Pancreas (tissue), 10 donors: ENCODE data around the gene DCDC2C. TPM values are rescaled to one million over a fixed set of nuclear protein-coding genes. Genes with fewer than 3 reads are reported as not detected.

ENCODE experiments used
- ATAC-seq, 4 donors: fragments of 200-7000 bp; cut with Tn5 transposase; one replicate each; pipeline versions ENCODE4 v1.8.0 to v1.9.1; 2020; ENCODE audit warnings: mild to moderate bottlenecking in 4 of 4, moderate library complexity in 4 of 4
- DNase-seq, 6 donors: peaks; one replicate each; pipeline ENCODE4 v3.0.0-alpha.2; 2020
- FAIRE-seq: peaks from 2 replicates; lab custom pipeline; 2012; peaks lifted over from hg19 to GRCh38; lab: Jason Lieb, UNC
- H3K27ac ChIP-seq, 4 donors: fragments of 200-600 bp; sonication (generic); 1 replicate in 3 of 4; 2 replicates in 1 of 4; pipeline versions ENCODE4 v1.5.0 to v1.8.0; 2020
- H3K27me3 ChIP-seq, 4 donors: fragments of 200-600 bp; one replicate each; pipeline ENCODE4 v1.8.0; 2021
- H3K36me3 ChIP-seq, 3 donors: fragments of 200-600 bp; sonication (generic) in 1 of 3; one replicate each; pipeline versions ENCODE4 v1.5.0 to v1.8.0; 2020 to 2021
- H3K4me1 ChIP-seq, 3 donors: fragments of 200-600 bp; one replicate each; pipeline ENCODE4 v1.8.0; 2021
- H3K4me3 ChIP-seq, 4 donors: fragments of 200-600 bp; sonication (generic) in 2 of 4; one replicate each; pipeline versions ENCODE4 v1.5.0 to v1.8.0; 2020 to 2021
- H3K9me3 ChIP-seq, 4 donors: fragments of 200-600 bp; one replicate each; pipeline ENCODE4 v1.8.0; 2021
- WGBS, 2 donors: extraction: QIAGEN DNeasy Blood & Tissue Kit; methylation state at CpG; one replicate each; pipeline ENCODE4 v1.1.7; 2013; 5-methylcytosine and 5-hydroxymethylcytosine counted together
- intact Hi-C, 3 donors: fragments of 100-400 bp; cut with DNase I; formaldehyde crosslinking; loops; one replicate each; pipeline versions ENCODE4 v1.11.1 to v1.14.2; 2022
- polyA plus RNA-seq, 2 donors: library from polyadenylated mRNA; stranded (reverse); fragments of 200-250 nt; gene quantifications; one replicate each; pipeline ENCODE4 v1.2.3, GENCODE V29; 2013
- total RNA-seq, 6 donors: library from RNA; stranded (reverse); fragmentation: NEBNext Ultra II Directional in 4 of 6; extraction: Animal tissue kit (Norgen Biotek cat#: 25700) in 4 of 6; gene quantifications; one replicate each; pipeline versions ENCODE4 v1.2.1 to v1.2.4, GENCODE V29; 2021 to 2023
- TF ChIP-seq, protein P1 (sequence below), 4 donors: fragments of 200-600 bp; sonication (generic) in 3 of 4; IDR thresholded peaks; one replicate each; pipeline versions ENCODE4 v1.5.0 to v1.8.0; 2021; ENCODE audit warnings: antibody characterized with exemption in 4 of 4
- donor health status: healthy with polysubstance abuse.
- donor health status: DM: no; HTN: no; CAD: no; lungs with moderate emphysema.
- donor health status: DM: no; HTN: no; CAD: no.
- donor health status: control.
- donor health status: control.
- donor health status: Bipolar disorder and iron deficiency.
- donor health status: DM: yes; HTN: yes; CAD: no.
- donor health status: DM: no; HTN: no; CAD: no.
- donor health status: DM: no; HTN: no; CAD: no.
- donor health status: DM: yes; HTN: yes; CAD: no.

The DCDC2C gene
- total and polyA plus RNA-seq, 8 donors: not detected

DNA sequence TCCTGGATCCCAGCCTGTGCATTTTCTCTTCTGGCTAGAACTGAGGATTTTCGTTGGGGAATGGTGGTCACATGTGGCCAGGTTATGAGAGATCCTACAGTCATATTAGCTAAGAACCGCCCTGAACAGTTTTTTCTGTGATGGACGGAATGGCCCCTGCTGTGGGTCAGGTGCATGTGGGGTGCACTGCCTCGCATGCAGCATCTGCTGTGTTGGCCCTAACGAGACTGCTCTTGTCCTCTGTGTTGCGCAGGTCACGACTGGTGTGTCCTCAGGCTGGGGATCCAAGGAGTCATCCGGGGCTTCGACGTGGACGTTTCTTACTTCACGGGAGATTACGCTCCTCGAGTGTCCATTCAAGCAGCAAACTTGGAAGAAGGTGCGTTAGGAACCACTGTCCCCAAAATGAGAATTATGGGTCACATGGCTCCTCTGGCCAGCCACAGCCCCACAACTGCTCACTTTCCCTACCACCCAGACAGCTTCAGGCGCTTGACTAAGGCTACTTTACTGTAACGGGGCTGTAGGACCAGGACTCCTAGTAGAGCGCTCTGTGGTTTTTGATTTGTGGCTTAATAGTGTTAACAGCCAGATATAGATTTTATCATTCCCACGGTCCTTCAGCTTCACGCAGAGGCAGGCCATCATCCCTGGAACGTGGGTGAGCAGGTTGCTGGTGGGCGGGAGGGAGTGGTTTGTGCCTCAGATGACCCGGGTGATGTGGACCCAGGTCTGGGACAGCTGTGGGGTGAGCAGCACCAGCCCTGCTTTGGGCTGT lies 23.6 kb upstream of the DCDC2C start:
- TF ChIP-seq, protein P1, sequence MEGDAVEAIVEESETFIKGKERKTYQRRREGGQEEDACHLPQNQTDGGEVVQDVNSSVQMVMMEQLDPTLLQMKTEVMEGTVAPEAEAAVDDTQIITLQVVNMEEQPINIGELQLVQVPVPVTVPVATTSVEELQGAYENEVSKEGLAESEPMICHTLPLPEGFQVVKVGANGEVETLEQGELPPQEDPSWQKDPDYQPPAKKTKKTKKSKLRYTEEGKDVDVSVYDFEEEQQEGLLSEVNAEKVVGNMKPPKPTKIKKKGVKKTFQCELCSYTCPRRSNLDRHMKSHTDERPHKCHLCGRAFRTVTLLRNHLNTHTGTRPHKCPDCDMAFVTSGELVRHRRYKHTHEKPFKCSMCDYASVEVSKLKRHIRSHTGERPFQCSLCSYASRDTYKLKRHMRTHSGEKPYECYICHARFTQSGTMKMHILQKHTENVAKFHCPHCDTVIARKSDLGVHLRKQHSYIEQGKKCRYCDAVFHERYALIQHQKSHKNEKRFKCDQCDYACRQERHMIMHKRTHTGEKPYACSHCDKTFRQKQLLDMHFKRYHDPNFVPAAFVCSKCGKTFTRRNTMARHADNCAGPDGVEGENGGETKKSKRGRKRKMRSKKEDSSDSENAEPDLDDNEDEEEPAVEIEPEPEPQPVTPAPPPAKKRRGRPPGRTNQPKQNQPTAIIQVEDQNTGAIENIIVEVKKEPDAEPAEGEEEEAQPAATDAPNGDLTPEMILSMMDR (IDR thresholded peaks at IDR 0.05): no peak
- Histone ChIP-seq H3K4me1 (no peaks in the 10 kb centered on the region), H3K4me3 (no peak overlapping the region), H3K27ac (no peak overlapping the region), H3K9me3 (no peaks in the 10 kb centered on the region), H3K36me3 (no peaks in the 10 kb centered on the region), H3K27me3 (no peaks in the 10 kb centered on the region)
- intact Hi-C loops: no loop called here
- ATAC-seq (no peak), DNase-seq (no peak), FAIRE-seq (no peak)
- 65 to 75% methylated on average over 23 of the region's 23 CpGs for WGBS, 2 donors

- Histone ChIP-seq H3K27me3 (no peaks in the 10 kb centered on the region), H3K9me3 (no peaks in the 10 kb centered on the region), H3K27ac (no peak overlapping the region), H3K4me1 (no peaks in the 10 kb centered on the region), H3K36me3 (no peaks in the 10 kb centered on the region), H3K4me3 (no peak overlapping the region)
- ATAC-seq: no peak
- 71 to 84% methylated on average over 18 of the region's 18 CpGs for WGBS, 2 donors
- DNase-seq: no peak
- intact Hi-C loops: no loop called here
- no peak for FAIRE-seq
- TF ChIP-seq, protein P1 (IDR thresholded peaks at IDR 0.05): no peak
Observed at GRCh38 chr2:3680548-3681345, 22.6 kb upstream of the DCDC2C start.

DNA sequence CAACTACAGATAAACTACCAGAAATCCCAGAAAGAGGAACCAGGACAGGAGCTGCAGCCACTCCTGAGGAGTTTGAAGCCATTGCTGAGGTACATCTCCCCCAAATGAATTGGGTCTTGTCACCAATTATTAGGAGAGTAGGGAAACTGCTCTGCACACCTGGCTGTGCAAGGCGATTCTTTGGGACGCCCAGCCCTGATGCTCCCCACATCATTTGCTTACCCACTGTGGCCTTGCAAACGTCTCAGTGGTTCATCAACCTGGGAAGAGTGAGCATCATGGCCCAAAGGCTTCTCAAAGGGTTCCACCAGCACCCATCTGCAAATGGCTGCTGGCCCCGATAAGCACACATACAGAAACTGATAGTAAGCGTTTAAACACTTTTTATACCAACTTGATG lies 21.8 kb upstream of the DCDC2C start:
- TF ChIP-seq, protein P1 (IDR thresholded peaks at IDR 0.05): no peak
- no peak for FAIRE-seq

GRCh38 chr2:3682811-3683210 lies 20.6 kb upstream of the DCDC2C start:
- DNase-seq (no peak), ATAC-seq (no peak), FAIRE-seq (no peak)
- Histone ChIP-seq H3K4me3 (no peak overlapping the region), H3K27ac (no peak overlapping the region), H3K4me1 (no peaks in the 10 kb centered on the region), H3K9me3 (no peaks in the 10 kb centered on the region), H3K27me3 (peaks cover 0 to 3% (median 0%) of the 10 kb centered on the region in 4 donors), H3K36me3 (no peaks in the 10 kb centered on the region)
- TF ChIP-seq, protein P1 (IDR thresholded peaks at IDR 0.05): no peak
- intact Hi-C loops: no loop called here
- 71 to 80% methylated on average over 6 of the region's 6 CpGs for WGBS, 2 donors

More for the DNA sequence above, 21.8 kb upstream of the DCDC2C start:
- Histone ChIP-seq H3K27me3 (peaks cover 0 to 3% (median 0%) of the 10 kb centered on the region in 4 donors), H3K27ac (no peak overlapping the region), H3K36me3 (no peaks in the 10 kb centered on the region), H3K4me3 (no peak overlapping the region), H3K4me1 (no peaks in the 10 kb centered on the region), H3K9me3 (no peaks in the 10 kb centered on the region)
- WGBS, 2 donors: 67 to 68% methylated on average over 5 of the region's 5 CpGs
- intact Hi-C loops: no loop called here
- DNase-seq: no peak
- no peak for ATAC-seq
